NCI-H2081 treated with DMSO at 0.1 percent for 48 hours (cell line): ENCODE results near the gene CRABP1.
A peak's percentile ranks its signal among the peaks of the same experiment; 100 is the strongest.

Source experiments
- DNase-seq: peaks from one replicate; lab custom pipeline; 2025; lab: John Stamatoyannopoulos, UW

CRABP1 gene

GRCh38 chr15:78317145-78317836 is 22.9 kb upstream of the CRABP1 start:
- no peak for DNase-seq

GRCh38 chr15:78319588-78319987 is 20.6 kb upstream of the CRABP1 start:
- no peak for DNase-seq

- DNase-seq: no peak
Observed at GRCh38 chr15:78320183-78320582, 20.0 kb upstream of the CRABP1 start.

GRCh38 chr15:78321041-78321570 is 19.0 kb upstream of the CRABP1 start:
- no peak for DNase-seq

- DNase-seq: no peak
Observed at GRCh38 chr15:78321786-78322185, 18.4 kb upstream of the CRABP1 start.

- DNase-seq: peak; percentile 66
Observed at GRCh38 chr15:78322243-78322642, 17.9 kb upstream of the CRABP1 start.

GRCh38 chr15:78322724-78323521 is 17.2 kb upstream of the CRABP1 start:
- no peak for DNase-seq

GRCh38 chr15:78323693-78324092 is 16.5 kb upstream of the CRABP1 start:
- DNase-seq: no peak

GRCh38 chr15:78324144-78324543 is 16.0 kb upstream of the CRABP1 start:
- no peak for DNase-seq

GRCh38 chr15:78325092-78325843 is 14.9 kb upstream of the CRABP1 start:
- DNase-seq: no peak

- no peak for DNase-seq
Observed at GRCh38 chr15:78327466-78327865, 12.7 kb upstream of the CRABP1 start.

- no peak for DNase-seq
Observed at GRCh38 chr15:78329625-78330024, 10.5 kb upstream of the CRABP1 start.

- no peak for DNase-seq
Observed at GRCh38 chr15:78334845-78335244, 5.3 kb upstream of the CRABP1 start.

- DNase-seq: no peak
Observed at GRCh38 chr15:78335985-78336384, 4.2 kb upstream of the CRABP1 start.

- DNase-seq: no peak
Observed at GRCh38 chr15:78338781-78339180, 1.4 kb upstream of the CRABP1 start.

- no peak for DNase-seq
Observed at GRCh38 chr15:78339559-78339958, 594 bp upstream of the CRABP1 start.

GRCh38 chr15:78341057-78341987 is 1.2 kb downstream of the CRABP1 start:
- DNase-seq: no peak

GRCh38 chr15:78342021-78342420 is 1.9 kb downstream of the CRABP1 start:
- no peak for DNase-seq

GRCh38 chr15:78343276-78344060 is 3.3 kb downstream of the CRABP1 start:
- no peak for DNase-seq

GRCh38 chr15:78345396-78346125 is 5.4 kb downstream of the CRABP1 start:
- no peak for DNase-seq
